ENCODE results near the gene ITGB3. TPM values are rescaled to one million over a fixed set of nuclear protein-coding genes. Genes with fewer than 3 reads are reported as not detected.

Gene ITGB3
- total and polyA plus RNA-seq, 2 of the 8 experiments (the other 6 are each of a cell fraction or from before 2014, with no cell fraction given) = 0.08 to 0.09 TPM

DNA sequence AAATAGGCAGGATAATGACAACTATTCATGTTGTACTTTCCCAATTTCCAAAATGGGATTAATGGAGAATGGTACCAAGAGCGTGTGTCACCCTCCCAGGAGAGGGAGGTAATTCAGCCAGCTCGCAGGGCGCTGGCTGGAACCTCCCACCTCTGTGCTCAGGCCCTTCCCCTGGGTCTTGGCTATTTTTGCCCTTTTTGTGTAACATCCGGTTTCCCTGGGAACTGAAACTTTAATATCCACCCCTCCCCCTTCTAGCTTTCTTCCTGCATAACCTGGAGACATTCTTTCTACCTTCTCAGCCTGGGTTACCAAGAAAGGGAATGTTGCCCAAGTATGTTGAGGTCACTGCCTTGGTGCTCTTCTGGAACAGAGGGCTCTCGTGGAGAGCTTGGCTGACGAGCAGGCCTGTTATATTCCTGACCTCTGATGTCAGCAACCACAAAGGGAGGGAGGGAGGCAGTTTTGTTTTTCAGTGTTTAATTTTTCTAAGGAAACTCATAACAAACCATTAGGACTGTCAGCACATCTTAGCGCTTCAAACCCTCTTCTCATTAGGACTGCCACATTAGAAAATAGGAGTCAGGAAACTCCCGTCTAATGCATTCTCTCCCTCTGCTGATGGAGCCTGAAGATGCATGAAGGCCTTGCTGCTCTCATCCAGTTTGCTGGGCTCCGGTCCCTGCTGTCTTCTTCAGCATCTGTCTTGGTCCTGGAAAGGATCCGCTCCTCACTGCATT, 25.6 kb downstream of the ITGB3 start:
- no peak overlapping the region for H2BK15ac ChIP-seq (ENCODE audit: low read length)
- H3K4me1 ChIP-seq (replicated peaks in 1 of 4; ENCODE audit: control insufficient read depth in 3 of 4, insufficient read depth in 4 of 4, low read length in 3 of 4) = peaks cover 6 to 18% (median 11%) of the 10 kb centered on the region in 4 experiments
- no peak overlapping the region for H3K4ac ChIP-seq (replicated peaks; ENCODE audit: insufficient read length, low read depth, low read length)
- FAIRE-seq (no peak), DNase-seq (ENCODE audit: low read depth in 1 of 2, low spot score in 2 of 2) (no peak)
- no peak overlapping the region for H2BK5ac ChIP-seq (ENCODE audit: low read depth, low read length)
- H3K18ac ChIP-seq (ENCODE audit: extremely low read depth, low read length) = no peak overlapping the region
- H3K27ac ChIP-seq (ENCODE audit: low read depth, low read length) = no peak overlapping the region
- no peaks in the 10 kb centered on the region for H4K20me1 ChIP-seq (replicated peaks in 1 of 2; ENCODE audit: control insufficient read depth in 1 of 2, insufficient read depth in 2 of 2, low read length in 2 of 2)
- H2AK5ac ChIP-seq (ENCODE audit: low read depth, low read length) = no peak overlapping the region
- H3K4me3 ChIP-seq (ENCODE audit: extremely low read depth in 1 of 4, insufficient read depth in 2 of 4, low read depth in 3 of 4, low read length in 4 of 4) = no peak overlapping the region
- H3K14ac ChIP-seq (ENCODE audit: insufficient read length) = no peak overlapping the region
- no peak overlapping the region for H2BK12ac ChIP-seq (ENCODE audit: low read depth, low read length)
- no peaks in the 10 kb centered on the region for H3K27me3 ChIP-seq (replicated peaks in 1 of 4; ENCODE audit: control insufficient read depth in 3 of 4, extremely low read depth in 1 of 4, insufficient read depth in 3 of 4, low read length in 3 of 4)
- no peak overlapping the region for H2BK120ac ChIP-seq (replicated peaks; ENCODE audit: low read depth, low read length)
- WGBS, 2 experiments (ENCODE audit: extremely low coverage in 1 of 2, insufficient coverage in 1 of 2, insufficient read length in 1 of 2, insufficient replicate concordance in 2 of 2, low coverage in 1 of 2, low lambda C conversion rate in 2 of 2, missing lambda C conversion rate in 1 of 2) = 85% methylated on average over 8 of the region's 10 CpGs; no CpG with 5 or more reads in 1 of the 2 experiments
- H2AFZ ChIP-seq (ENCODE audit: low read length) = no peak overlapping the region
- no peaks in the 10 kb centered on the region for H3K36me3 ChIP-seq (ENCODE audit: control insufficient read depth in 2 of 4, insufficient read depth in 4 of 4, low read length in 3 of 4)
- H3K56ac ChIP-seq (replicated peaks; ENCODE audit: insufficient read length, low read depth, low read length) = no peak overlapping the region
- 0 out of 2 replicates have a peak overlapping the region, but pooled peaks have one; percentile 15 for H2BK20ac ChIP-seq (ENCODE audit: low read length)
- no peaks in the 10 kb centered on the region for H3K79me1 ChIP-seq (ENCODE audit: low read depth, low read length)
- H3K9ac ChIP-seq (replicated peaks in 1 of 4; ENCODE audit: extremely low read depth in 1 of 4, low read depth in 3 of 4, low read length in 3 of 4) = no peak overlapping the region
- no peak overlapping the region for H3K23ac ChIP-seq (ENCODE audit: insufficient read length)
- no peak overlapping the region for H4K8ac ChIP-seq (ENCODE audit: extremely low read depth, insufficient read depth, low read length)
- CTCF ChIA-PET (ENCODE audit: partially characterized antibody) = interaction anchor here (0.7 to 0.9 kb wide), 2 partner anchors 36 to 46 kb away, joined by 3 read pairs; no protein-coding TSS in a partner anchor
- no peaks in the 10 kb centered on the region for H3K23me2 ChIP-seq (ENCODE audit: low read depth, low read length)
- POLR2A ChIA-PET (ENCODE audit: partially characterized antibody) = interaction anchor here (0.8 kb wide), 1 partner anchor 13 kb away, joined by 3 read pairs; no protein-coding TSS in a partner anchor
- no peak overlapping the region for H4K5ac ChIP-seq (ENCODE audit: insufficient read length, low read depth, low read length)
- no peaks in the 10 kb centered on the region for H3K79me2 ChIP-seq (ENCODE audit: control insufficient read depth in 1 of 2, insufficient read depth in 2 of 2, low read length in 2 of 2)
- no peaks in the 10 kb centered on the region for H3K9me3 ChIP-seq (ENCODE audit: insufficient read depth in 2 of 2, low read depth in 1 of 2, low read length in 1 of 2)
- H4K91ac ChIP-seq (replicated peaks; ENCODE audit: insufficient read length, low read length) = no peak overlapping the region
- no peak overlapping the region for H3K4me2 ChIP-seq (ENCODE audit: insufficient read depth in 1 of 2, low read depth in 2 of 2, low read length in 2 of 2)
- TF ChIP-seq RAD21 (IDR thresholded peaks at IDR 0.05 in 1 of 2, conservative IDR thresholded peaks at IDR 0.05 in 1 of 2; ENCODE audit: low read depth in 2 of 2, low read length in 2 of 2) (no peak), JUN (IDR thresholded peaks at IDR 0.05; ENCODE audit: low read depth, low read length) (no peak), SUZ12 (IDR thresholded peaks at IDR 0.05; ENCODE audit: low read length) (no peak), SIX5 (IDR thresholded peaks at IDR 0.05; ENCODE audit: low read depth, low read length) (no peak), GABPA (IDR thresholded peaks at IDR 0.05; ENCODE audit: borderline replicate concordance, insufficient read depth, low read length) (no peak), EZH2 (IDR thresholded peaks at IDR 0.05; ENCODE audit: low read depth, low read length, severe bottlenecking) (no peak), BACH1 (IDR thresholded peaks at IDR 0.05; ENCODE audit: low read length) (no peak), CBX8 (IDR thresholded peaks at IDR 0.05; ENCODE audit: borderline replicate concordance, low read depth, low read length) (no peak)
- TF ChIP-seq, protein P1, sequence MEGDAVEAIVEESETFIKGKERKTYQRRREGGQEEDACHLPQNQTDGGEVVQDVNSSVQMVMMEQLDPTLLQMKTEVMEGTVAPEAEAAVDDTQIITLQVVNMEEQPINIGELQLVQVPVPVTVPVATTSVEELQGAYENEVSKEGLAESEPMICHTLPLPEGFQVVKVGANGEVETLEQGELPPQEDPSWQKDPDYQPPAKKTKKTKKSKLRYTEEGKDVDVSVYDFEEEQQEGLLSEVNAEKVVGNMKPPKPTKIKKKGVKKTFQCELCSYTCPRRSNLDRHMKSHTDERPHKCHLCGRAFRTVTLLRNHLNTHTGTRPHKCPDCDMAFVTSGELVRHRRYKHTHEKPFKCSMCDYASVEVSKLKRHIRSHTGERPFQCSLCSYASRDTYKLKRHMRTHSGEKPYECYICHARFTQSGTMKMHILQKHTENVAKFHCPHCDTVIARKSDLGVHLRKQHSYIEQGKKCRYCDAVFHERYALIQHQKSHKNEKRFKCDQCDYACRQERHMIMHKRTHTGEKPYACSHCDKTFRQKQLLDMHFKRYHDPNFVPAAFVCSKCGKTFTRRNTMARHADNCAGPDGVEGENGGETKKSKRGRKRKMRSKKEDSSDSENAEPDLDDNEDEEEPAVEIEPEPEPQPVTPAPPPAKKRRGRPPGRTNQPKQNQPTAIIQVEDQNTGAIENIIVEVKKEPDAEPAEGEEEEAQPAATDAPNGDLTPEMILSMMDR (IDR thresholded peaks at IDR 0.05; ENCODE audit: control extremely low read depth in 1 of 3, insufficient read depth in 1 of 3, low read depth in 1 of 3, low read length in 3 of 3) = no peak
